GM23338 (cell line): ENCODE results near the gene PAQR9.

ENCODE experiments used
- CTCF ChIP-seq, 2 experiments: fragments of 200-600 bp in 1 of 2; sonication (generic) in 1 of 2; conservative IDR thresholded peaks; 2 replicates each; pipeline versions ENCODE4 v1.5.1 to v1.6.1; 2016 to 2017; ENCODE audit warnings: antibody characterized with exemption in 2 of 2, low read depth in 2 of 2, mild to moderate bottlenecking in 2 of 2, moderate library complexity in 1 of 2
- EZH2 ChIP-seq: fragments of 200-600 bp; sonication (generic); IDR thresholded peaks from one replicate; pipeline ENCODE4 v1.8.0; 2017; ENCODE audit warnings: antibody characterized with exemption, mild to moderate bottlenecking, low read depth; ENCODE audit not compliant: unreplicated experiment
- EZH2phosphoT487 ChIP-seq: fragments of 200-600 bp; sonication (generic); IDR thresholded peaks from one replicate; pipeline ENCODE4 v1.8.1; 2018; ENCODE audit warnings: antibody characterized with exemption; ENCODE audit not compliant: unreplicated experiment
- JUNB ChIP-seq: IDR thresholded peaks from one replicate; pipeline ENCODE4 v1.6.1; 2016; ENCODE audit warnings: antibody characterized with exemption; ENCODE audit not compliant: unreplicated experiment
- POLR2AphosphoS5 ChIP-seq: IDR thresholded peaks from 2 replicates; pipeline ENCODE4 v1.6.1; 2016; ENCODE audit warnings: antibody characterized with exemption, low read depth
- TF ChIP-seq, protein P1 (sequence below): IDR thresholded peaks from 2 replicates; pipeline ENCODE4 v1.6.1; 2016; ENCODE audit warnings: antibody characterized with exemption
- TF ChIP-seq, protein P2 (sequence below): IDR thresholded peaks from one replicate; pipeline ENCODE4 v1.6.1; 2018; ENCODE audit warnings: antibody characterized with exemption; ENCODE audit not compliant: unreplicated experiment

DNA sequence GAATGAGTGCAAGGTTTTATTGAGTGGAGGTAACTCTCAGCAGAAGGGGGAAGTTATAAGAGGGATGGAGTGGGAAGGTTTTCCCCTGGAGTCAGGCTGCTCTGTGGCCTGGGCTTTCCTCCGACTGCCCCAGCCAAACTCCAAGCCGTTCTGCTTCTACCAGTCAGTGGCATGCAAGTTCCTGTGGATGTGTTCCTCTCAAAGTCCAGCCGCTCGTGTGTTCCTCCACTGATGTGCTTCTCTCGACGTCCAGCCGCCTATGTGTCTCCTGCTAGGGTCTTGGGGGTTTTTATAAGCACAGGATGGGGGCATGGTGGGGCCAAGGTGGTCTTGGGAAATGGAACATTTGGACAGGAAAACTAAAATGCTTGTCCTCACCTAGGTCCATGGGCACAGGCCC is 28.8 kb upstream of the PAQR9 start:
- TF ChIP-seq CTCF (conservative IDR thresholded peaks at IDR 0.05; ENCODE audit: low read depth in 2 of 2) (no peak), POLR2AphosphoS5 (no peak), EZH2 (no peak), JUNB (no peak), EZH2phosphoT487 (no peak)
- TF ChIP-seq, protein P1, sequence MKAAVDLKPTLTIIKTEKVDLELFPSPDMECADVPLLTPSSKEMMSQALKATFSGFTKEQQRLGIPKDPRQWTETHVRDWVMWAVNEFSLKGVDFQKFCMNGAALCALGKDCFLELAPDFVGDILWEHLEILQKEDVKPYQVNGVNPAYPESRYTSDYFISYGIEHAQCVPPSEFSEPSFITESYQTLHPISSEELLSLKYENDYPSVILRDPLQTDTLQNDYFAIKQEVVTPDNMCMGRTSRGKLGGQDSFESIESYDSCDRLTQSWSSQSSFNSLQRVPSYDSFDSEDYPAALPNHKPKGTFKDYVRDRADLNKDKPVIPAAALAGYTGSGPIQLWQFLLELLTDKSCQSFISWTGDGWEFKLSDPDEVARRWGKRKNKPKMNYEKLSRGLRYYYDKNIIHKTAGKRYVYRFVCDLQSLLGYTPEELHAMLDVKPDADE, result no peak
- TF ChIP-seq, protein P2, sequence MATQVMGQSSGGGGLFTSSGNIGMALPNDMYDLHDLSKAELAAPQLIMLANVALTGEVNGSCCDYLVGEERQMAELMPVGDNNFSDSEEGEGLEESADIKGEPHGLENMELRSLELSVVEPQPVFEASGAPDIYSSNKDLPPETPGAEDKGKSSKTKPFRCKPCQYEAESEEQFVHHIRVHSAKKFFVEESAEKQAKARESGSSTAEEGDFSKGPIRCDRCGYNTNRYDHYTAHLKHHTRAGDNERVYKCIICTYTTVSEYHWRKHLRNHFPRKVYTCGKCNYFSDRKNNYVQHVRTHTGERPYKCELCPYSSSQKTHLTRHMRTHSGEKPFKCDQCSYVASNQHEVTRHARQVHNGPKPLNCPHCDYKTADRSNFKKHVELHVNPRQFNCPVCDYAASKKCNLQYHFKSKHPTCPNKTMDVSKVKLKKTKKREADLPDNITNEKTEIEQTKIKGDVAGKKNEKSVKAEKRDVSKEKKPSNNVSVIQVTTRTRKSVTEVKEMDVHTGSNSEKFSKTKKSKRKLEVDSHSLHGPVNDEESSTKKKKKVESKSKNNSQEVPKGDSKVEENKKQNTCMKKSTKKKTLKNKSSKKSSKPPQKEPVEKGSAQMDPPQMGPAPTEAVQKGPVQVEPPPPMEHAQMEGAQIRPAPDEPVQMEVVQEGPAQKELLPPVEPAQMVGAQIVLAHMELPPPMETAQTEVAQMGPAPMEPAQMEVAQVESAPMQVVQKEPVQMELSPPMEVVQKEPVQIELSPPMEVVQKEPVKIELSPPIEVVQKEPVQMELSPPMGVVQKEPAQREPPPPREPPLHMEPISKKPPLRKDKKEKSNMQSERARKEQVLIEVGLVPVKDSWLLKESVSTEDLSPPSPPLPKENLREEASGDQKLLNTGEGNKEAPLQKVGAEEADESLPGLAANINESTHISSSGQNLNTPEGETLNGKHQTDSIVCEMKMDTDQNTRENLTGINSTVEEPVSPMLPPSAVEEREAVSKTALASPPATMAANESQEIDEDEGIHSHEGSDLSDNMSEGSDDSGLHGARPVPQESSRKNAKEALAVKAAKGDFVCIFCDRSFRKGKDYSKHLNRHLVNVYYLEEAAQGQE, result no peak
